ENCODE data around the gene SUSD6. TPM values are rescaled to one million over a fixed set of nuclear protein-coding genes. Genes with fewer than 3 reads are reported as not detected.

SUSD6 gene
- total RNA-seq, 1 donor from 2014 or later = 49.0 TPM

GRCh38 chr14:69582212-69582611, 29.2 kb upstream of the SUSD6 start:
- H3K27me3 ChIP-seq (ENCODE audit: control insufficient read depth, insufficient read depth, low read length) = peaks cover 15% of the 10 kb centered on the region
- DNase-seq (ENCODE audit: low read depth) = no peak
- H3K36me3 ChIP-seq (ENCODE audit: control insufficient read depth, insufficient read depth, low read length) = no peaks in the 10 kb centered on the region
- TF ChIP-seq, protein P1, sequence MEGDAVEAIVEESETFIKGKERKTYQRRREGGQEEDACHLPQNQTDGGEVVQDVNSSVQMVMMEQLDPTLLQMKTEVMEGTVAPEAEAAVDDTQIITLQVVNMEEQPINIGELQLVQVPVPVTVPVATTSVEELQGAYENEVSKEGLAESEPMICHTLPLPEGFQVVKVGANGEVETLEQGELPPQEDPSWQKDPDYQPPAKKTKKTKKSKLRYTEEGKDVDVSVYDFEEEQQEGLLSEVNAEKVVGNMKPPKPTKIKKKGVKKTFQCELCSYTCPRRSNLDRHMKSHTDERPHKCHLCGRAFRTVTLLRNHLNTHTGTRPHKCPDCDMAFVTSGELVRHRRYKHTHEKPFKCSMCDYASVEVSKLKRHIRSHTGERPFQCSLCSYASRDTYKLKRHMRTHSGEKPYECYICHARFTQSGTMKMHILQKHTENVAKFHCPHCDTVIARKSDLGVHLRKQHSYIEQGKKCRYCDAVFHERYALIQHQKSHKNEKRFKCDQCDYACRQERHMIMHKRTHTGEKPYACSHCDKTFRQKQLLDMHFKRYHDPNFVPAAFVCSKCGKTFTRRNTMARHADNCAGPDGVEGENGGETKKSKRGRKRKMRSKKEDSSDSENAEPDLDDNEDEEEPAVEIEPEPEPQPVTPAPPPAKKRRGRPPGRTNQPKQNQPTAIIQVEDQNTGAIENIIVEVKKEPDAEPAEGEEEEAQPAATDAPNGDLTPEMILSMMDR (IDR thresholded peaks at IDR 0.05; ENCODE audit: insufficient read depth, low read length, poor library complexity, severe bottlenecking) = no peak
- H3K4me3 ChIP-seq (ENCODE audit: low read depth, low read length) = no peak overlapping the region

- no peaks in the 10 kb centered on the region for H3K36me3 ChIP-seq (ENCODE audit: control insufficient read depth, insufficient read depth, low read length)
- TF ChIP-seq, protein P1 (IDR thresholded peaks at IDR 0.05; ENCODE audit: insufficient read depth, low read length, poor library complexity, severe bottlenecking) = no peak
- no peak for DNase-seq (ENCODE audit: low read depth)
- H3K27me3 ChIP-seq (ENCODE audit: control insufficient read depth, insufficient read depth, low read length) = peaks cover 12% of the 10 kb centered on the region
- H3K4me3 ChIP-seq (ENCODE audit: low read depth, low read length) = no peak overlapping the region
These were observed 28.6 kb upstream of the SUSD6 start for GRCh38 chr14:69582829-69583228.

DNA sequence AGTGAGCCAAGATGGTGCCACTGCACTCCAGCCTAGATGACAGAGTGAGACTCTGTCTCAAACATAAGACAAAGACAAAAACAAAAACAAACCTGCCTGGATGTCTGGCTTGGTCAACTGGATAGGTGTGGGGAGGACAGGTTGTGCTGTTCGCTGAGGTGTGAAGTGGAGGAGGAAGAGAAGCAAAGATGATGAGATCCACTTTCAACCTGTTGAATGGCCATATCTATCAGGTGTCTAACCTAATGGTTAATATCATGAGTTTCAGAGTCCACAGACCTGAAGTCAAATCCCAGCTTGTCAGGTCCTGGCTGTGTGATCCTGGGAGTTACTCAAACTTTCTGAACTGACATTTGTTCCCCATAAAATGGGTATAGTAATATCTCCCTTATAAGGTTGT, 27.0 kb upstream of the SUSD6 start:
- Histone ChIP-seq H3K27me3 (ENCODE audit: control insufficient read depth, insufficient read depth, low read length) (peaks cover 6% of the 10 kb centered on the region), H3K4me3 (ENCODE audit: low read depth, low read length) (no peak overlapping the region), H3K36me3 (ENCODE audit: control insufficient read depth, insufficient read depth, low read length) (no peaks in the 10 kb centered on the region)
- TF ChIP-seq, protein P1 (IDR thresholded peaks at IDR 0.05; ENCODE audit: insufficient read depth, low read length, poor library complexity, severe bottlenecking) = no peak
- DNase-seq (ENCODE audit: low read depth) = no peak

DNA sequence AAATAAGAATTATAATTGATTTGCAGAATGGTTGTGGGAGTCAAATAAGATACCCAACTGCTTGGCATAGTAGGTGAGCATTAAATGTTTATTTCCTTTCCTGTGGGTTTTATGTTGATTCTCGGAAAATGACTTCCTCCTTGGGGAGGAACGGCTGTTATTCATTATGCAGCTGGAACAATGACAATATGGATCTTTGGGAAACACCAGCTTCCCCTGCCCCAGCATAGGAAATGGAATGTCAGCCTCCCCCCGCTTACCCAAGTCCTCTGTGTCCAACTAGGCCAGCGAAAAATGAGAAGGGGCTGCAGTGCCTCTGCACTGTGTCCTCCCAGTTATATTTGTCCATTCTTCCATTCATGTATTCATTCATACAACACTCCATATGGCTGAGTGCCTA, 25.0 kb upstream of the SUSD6 start:
- H3K27me3 ChIP-seq (ENCODE audit: control insufficient read depth, insufficient read depth, low read length) = no peaks in the 10 kb centered on the region
- H3K36me3 ChIP-seq (ENCODE audit: control insufficient read depth, insufficient read depth, low read length) = no peaks in the 10 kb centered on the region
- TF ChIP-seq, protein P1 (IDR thresholded peaks at IDR 0.05; ENCODE audit: insufficient read depth, low read length, poor library complexity, severe bottlenecking) = no peak
- H3K4me3 ChIP-seq (ENCODE audit: low read depth, low read length) = no peak overlapping the region
- DNase-seq (ENCODE audit: low read depth) = no peak

DNA sequence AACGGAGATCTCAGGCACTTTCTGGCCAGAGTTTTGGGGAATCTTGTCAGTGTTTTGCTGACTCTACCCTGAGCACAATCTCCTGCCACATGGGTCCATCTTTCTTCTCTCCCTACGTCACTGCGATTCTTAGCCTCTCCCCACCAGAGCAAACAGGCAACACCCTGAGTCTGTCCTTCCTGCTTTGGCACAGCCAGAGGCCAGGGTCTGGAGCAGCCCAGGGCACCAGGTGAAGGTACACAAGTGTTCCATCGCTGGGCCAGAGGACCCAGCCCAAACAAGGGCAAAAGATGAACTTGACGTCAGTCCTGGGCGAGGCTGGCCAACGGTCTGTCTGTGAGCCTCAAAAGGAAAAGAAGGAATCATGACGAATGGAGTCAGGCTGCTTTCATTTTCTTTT, 24.0 kb upstream of the SUSD6 start:
- DNase-seq (ENCODE audit: low read depth) = no peak
- Histone ChIP-seq H3K36me3 (ENCODE audit: control insufficient read depth, insufficient read depth, low read length) (no peaks in the 10 kb centered on the region), H3K4me3 (ENCODE audit: low read depth, low read length) (no peak overlapping the region), H3K27me3 (ENCODE audit: control insufficient read depth, insufficient read depth, low read length) (no peaks in the 10 kb centered on the region)
- TF ChIP-seq, protein P1 (IDR thresholded peaks at IDR 0.05; ENCODE audit: insufficient read depth, low read length, poor library complexity, severe bottlenecking) = no peak

DNA sequence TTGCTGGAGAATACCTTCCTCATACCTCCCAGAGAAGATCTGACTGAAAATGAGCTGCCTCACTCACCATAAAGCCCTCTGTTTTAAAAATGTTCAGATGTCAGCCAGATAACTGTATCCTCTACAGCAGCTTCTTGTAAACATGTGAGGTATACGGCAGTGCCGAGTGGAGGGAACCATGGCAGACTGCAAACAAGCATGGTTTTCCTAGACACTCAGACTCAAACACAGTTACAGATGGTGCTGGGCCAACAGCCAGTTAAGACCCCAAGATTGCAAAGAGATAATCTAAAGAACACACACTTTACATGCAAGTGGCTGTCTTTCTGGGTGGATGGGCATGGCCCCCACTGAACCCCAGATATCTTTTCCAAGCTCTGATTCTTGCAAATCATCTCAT, 20.1 kb upstream of the SUSD6 start:
- TF ChIP-seq, protein P1 (IDR thresholded peaks at IDR 0.05; ENCODE audit: insufficient read depth, low read length, poor library complexity, severe bottlenecking) = no peak
- DNase-seq (ENCODE audit: low read depth) = no peak
- Histone ChIP-seq H3K36me3 (ENCODE audit: control insufficient read depth, insufficient read depth, low read length) (no peaks in the 10 kb centered on the region), H3K27me3 (ENCODE audit: control insufficient read depth, insufficient read depth, low read length) (no peaks in the 10 kb centered on the region), H3K4me3 (ENCODE audit: low read depth, low read length) (no peak overlapping the region)
